Erythroblast (primary cell): ENCODE measurements around the gene PLXNA2.

ENCODE experiments used
- GATA1 ChIP-seq: IDR thresholded peaks from 2 replicates; pipeline ENCODE4 v1.6.1; 2011; ENCODE audit warnings: low read depth, mild to moderate bottlenecking, control low read depth, low read length, moderate library complexity
- POLR2A ChIP-seq: IDR thresholded peaks from 2 replicates; pipeline ENCODE4 v1.6.1; 2011; ENCODE audit warnings: mild to moderate bottlenecking, low read length

DNA sequence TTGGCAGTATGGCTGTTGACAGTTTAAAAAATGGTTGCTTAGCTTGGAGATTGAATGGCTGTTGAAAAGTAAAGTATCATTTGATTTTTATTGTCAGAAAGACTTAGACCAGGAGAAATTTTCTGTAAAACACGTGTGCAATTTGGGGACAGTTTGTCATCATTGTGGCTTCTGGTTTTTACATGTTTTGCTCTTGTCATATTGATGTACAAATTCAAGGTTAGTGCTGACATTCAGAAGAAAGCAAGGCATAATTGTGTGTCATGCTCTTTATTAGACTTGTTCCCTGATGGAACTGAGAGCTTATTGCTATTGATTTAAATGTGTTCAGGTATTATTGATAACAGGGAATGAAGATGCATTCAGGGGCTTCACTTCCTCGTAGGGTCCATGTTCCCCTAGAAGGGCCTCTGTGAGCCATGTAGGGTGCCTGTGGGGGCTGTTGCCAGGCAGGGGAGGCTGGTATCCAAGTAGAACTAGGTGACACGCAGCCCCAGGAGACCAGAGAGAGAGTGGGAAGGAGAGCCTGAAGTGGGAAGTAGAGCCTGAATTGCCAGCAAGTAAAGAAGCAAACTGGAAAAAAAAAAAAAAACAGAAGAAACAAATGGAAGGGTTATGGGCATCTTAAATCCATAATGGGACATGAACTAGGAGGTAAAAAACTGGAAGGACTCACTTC, 32.7 kb upstream of the PLXNA2 start:
- TF ChIP-seq POLR2A: no peak
- no peak for TF ChIP-seq GATA1
